HCT116 (cell line): ENCODE measurements around the gene CD99. TPM values are rescaled to one million over a fixed set of nuclear protein-coding genes. Genes with fewer than 3 reads are reported as not detected.

Source experiments
- ATAC-seq: fragments of 200-7000 bp; cut with Tn5 transposase; 2 replicates; pipeline ENCODE4 v1.9.1; 2020; ENCODE audit warnings: mild to moderate bottlenecking, moderate library complexity
- BruUV-seq: library from RNA; stranded (reverse); fragments of 400-500 nt; replicated peaks from 2 replicates; lab custom pipeline; 2021; lab: Mats Ljungman, UMichigan
- CTCF ChIA-PET: fragments of 300-600 bp; sonication (Branson Sonifier 250); formaldehyde crosslinking; loops from one replicate; lab custom pipeline; 2021; ENCODE audit warnings: antibody characterized with exemption; lab: Charles Lee
- POLR2A ChIA-PET: fragments of 300-600, 350-600 bp; sonication (Branson Sonifier 250); formaldehyde crosslinking; loops from one replicate; lab custom pipeline; 2021; ENCODE audit warnings: antibody characterized with exemption; lab: Charles Lee
- RAD21 ChIA-PET, 2 experiments: fragments of 300-600 bp; sonication (Branson Sonifier 250); formaldehyde crosslinking; loops; one replicate each; lab custom pipeline; 2023; ENCODE audit warnings: low total read pairs in 2 of 2; ENCODE audit not compliant: uncharacterized antibody in 2 of 2, unreplicated experiment in 2 of 2, low non-redundant PET in 1 of 2; lab: Charles Lee
- DNase-seq: peaks from one replicate; pipeline ENCODE4 v3.0.0-alpha.2; 2010; ENCODE audit warnings: low read depth, low spot score
- H2AFZ ChIP-seq: fragments of 200-600 bp; shearing (Covaris generic), sonication (generic); 2 replicates; pipeline ENCODE4 v1.6.1; 2017; ENCODE audit warnings: low read depth, mixed run types, mixed read lengths, antibody characterized with exemption, low read length; ENCODE audit not compliant: poor library complexity, severe bottlenecking
- H3K27ac ChIP-seq: 2 replicates; pipeline ENCODE4 v1.5.1; 2012; ENCODE audit warnings: low read depth, low read length
- H3K27me3 ChIP-seq: fragments of 200-600 bp; sonication (generic); 2 replicates; pipeline ENCODE4 v1.6.1; 2016; ENCODE audit warnings: mixed run types, low read length, mixed read lengths; ENCODE audit not compliant: insufficient read depth
- H3K36me3 ChIP-seq, 2 experiments: fragments of 200-500 bp in 1 of 2; fragments of 200-600 bp in 1 of 2; sonication (Bioruptor generic) in 1 of 2; sonication (generic) in 1 of 2; 2 replicates each; pipeline versions ENCODE4 v1.5.1 to v1.6.1; 2014 to 2016; ENCODE audit warnings: low read length in 2 of 2, inconsistent platforms in 1 of 2, mixed read lengths in 1 of 2, mixed run types in 1 of 2; ENCODE audit not compliant: insufficient read depth in 2 of 2, control insufficient read depth in 1 of 2
- H3K4me1 ChIP-seq, 2 experiments: fragments of 200-600 bp in 1 of 2; sonication (generic) in 1 of 2; 2 replicates each; pipeline versions ENCODE4 v1.5.1 to v1.6.1; 2012 to 2017; ENCODE audit warnings: low read length in 2 of 2, inconsistent platforms in 1 of 2, mild to moderate bottlenecking in 1 of 2, mixed read lengths in 1 of 2, mixed run types in 1 of 2, moderate library complexity in 1 of 2; ENCODE audit not compliant: insufficient read depth in 2 of 2, control insufficient read depth in 1 of 2
- H3K4me2 ChIP-seq: fragments of 200-600 bp; sonication (generic); 2 replicates; pipeline ENCODE4 v1.6.1; 2017; ENCODE audit warnings: mixed run types, low read length, mixed read lengths
- H3K4me3 ChIP-seq, 2 experiments: fragments of 200-600 bp in 1 of 2; sonication (generic) in 1 of 2; replicated peaks in 1 of 2; 2 replicates each; pipeline ENCODE4 v1.5.1; 2011 to 2016; ENCODE audit warnings: low read length in 2 of 2, control low read depth in 1 of 2, low read depth in 1 of 2, mild to moderate bottlenecking in 1 of 2, mixed read lengths in 1 of 2, mixed run types in 1 of 2
- H3K79me2 ChIP-seq: fragments of 200-600 bp; sonication (generic); 2 replicates; pipeline ENCODE4 v1.6.1; 2017; ENCODE audit warnings: mild to moderate bottlenecking, mixed run types, low read length, moderate library complexity, mixed read lengths; ENCODE audit not compliant: insufficient read depth
- H3K9ac ChIP-seq: fragments of 200-600 bp; sonication (generic); 2 replicates; pipeline ENCODE4 v1.6.1; 2016; ENCODE audit warnings: low read length, mixed read lengths
- H3K9me2 ChIP-seq: fragments of 200-600 bp; sonication (generic), shearing (Covaris generic); 2 replicates; pipeline ENCODE4 v1.6.1; 2017; ENCODE audit warnings: mixed run types, mild to moderate bottlenecking, moderate library complexity; ENCODE audit not compliant: insufficient read depth
- H3K9me3 ChIP-seq, 2 experiments: fragments of 200-500 bp in 1 of 2; fragments of 200-600 bp in 1 of 2; sonication (Bioruptor generic) in 1 of 2; sonication (generic) in 1 of 2; 2 replicates each; pipeline ENCODE4 v1.6.1; 2014 to 2017; ENCODE audit warnings: low read length in 2 of 2, mixed read lengths in 2 of 2, inconsistent platforms in 1 of 2, low read depth in 1 of 2, mild to moderate bottlenecking in 1 of 2, mixed run types in 1 of 2, moderate library complexity in 1 of 2; ENCODE audit not compliant: control insufficient read depth in 1 of 2, insufficient read depth in 1 of 2
- H4K20me1 ChIP-seq: fragments of 200-600 bp; sonication (generic), shearing (Covaris generic); 2 replicates; pipeline ENCODE4 v1.6.1; 2017; ENCODE audit warnings: mixed run types, mild to moderate bottlenecking, moderate library complexity; ENCODE audit not compliant: insufficient read depth
- EGR1 ChIP-seq: IDR thresholded peaks from 2 replicates; pipeline ENCODE4 v1.6.1; 2012; ENCODE audit warnings: low read depth
- FOSL1 ChIP-seq: IDR thresholded peaks from 2 replicates; pipeline ENCODE4 v1.6.1; 2012; ENCODE audit warnings: low read depth
- RAD21 ChIP-seq: IDR thresholded peaks from 2 replicates; pipeline ENCODE4 v1.6.1; 2012; ENCODE audit warnings: low read depth, mild to moderate bottlenecking
- SP1 ChIP-seq: IDR thresholded peaks from 2 replicates; pipeline ENCODE4 v1.6.1; 2012; ENCODE audit warnings: low read depth
- SRF ChIP-seq: IDR thresholded peaks from 2 replicates; pipeline ENCODE4 v1.6.1; 2012; ENCODE audit warnings: low read depth
- ZFX ChIP-seq: fragments of 450-650 bp; IDR thresholded peaks from 2 replicates; pipeline ENCODE4 v1.6.1; 2017
- intact Hi-C: fragments of 100-400 bp; cut with micrococcal nuclease; formaldehyde crosslinking; loops from 2 replicates; pipeline ENCODE4 v1.10.0; 2022
- total RNA-seq: library from RNA; stranded (reverse); gene quantifications from one replicate; pipeline ENCODE4 v1.2.1, GENCODE V29; 2021; ENCODE audit not compliant: unreplicated experiment
- TF ChIP-seq, protein P1 (sequence below): IDR thresholded peaks from 2 replicates; pipeline ENCODE4 v1.6.1; 2012

Gene CD99
- total RNA-seq, 1 experiment from 2014 or later, result 59.6 TPM

DNA sequence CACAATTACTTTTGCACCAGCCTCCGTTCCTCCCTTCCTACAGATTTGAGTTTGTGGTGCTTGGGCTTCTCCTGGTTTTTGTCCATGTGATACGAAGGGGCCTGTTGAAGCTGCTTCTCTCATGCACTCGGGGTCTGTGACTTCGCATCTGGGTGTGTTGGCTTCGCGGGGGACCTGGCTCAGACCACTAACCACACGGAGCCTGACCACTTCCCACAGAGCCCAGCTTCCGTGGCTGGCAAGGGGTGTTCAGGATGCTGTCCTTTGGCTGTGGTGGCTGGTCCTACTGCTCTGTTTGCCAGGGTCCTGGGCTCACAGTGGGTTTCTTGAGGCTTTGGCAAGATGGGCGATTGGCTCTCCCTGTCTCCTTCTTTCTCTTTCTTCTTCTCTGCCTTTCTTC lies 41.0 kb downstream of the CD99 start:
- TF ChIP-seq SRF, result no peak
- no peaks in the 10 kb centered on the region for H3K4me1 ChIP-seq
- no peak overlapping the region for H3K27ac ChIP-seq
- ChIA-PET CTCF (no interaction called here), RAD21 (no interaction called here), POLR2A (no interaction called here)
- ATAC-seq (no peak), DNase-seq (no peak)
- H3K79me2 ChIP-seq, result no peaks in the 10 kb centered on the region
- no peaks in the 10 kb centered on the region for H3K27me3 ChIP-seq
- H4K20me1 ChIP-seq, result no peaks in the 10 kb centered on the region
- no peak overlapping the region for H3K4me3 ChIP-seq
- no peak overlapping the region for H3K4me2 ChIP-seq
- intact Hi-C loops, result no loop called here
- BruUV-seq, result no TSS peak
- H3K9me2 ChIP-seq, result no peaks in the 10 kb centered on the region
- peaks cover 0 to 6% of the 10 kb centered on the region in 2 experiments; a peak in 2 of 4 replicates for H3K36me3 ChIP-seq
- H2AFZ ChIP-seq, result no peak overlapping the region
- no peaks in the 10 kb centered on the region for H3K9me3 ChIP-seq
- H3K9ac ChIP-seq, result no peak overlapping the region

DNA sequence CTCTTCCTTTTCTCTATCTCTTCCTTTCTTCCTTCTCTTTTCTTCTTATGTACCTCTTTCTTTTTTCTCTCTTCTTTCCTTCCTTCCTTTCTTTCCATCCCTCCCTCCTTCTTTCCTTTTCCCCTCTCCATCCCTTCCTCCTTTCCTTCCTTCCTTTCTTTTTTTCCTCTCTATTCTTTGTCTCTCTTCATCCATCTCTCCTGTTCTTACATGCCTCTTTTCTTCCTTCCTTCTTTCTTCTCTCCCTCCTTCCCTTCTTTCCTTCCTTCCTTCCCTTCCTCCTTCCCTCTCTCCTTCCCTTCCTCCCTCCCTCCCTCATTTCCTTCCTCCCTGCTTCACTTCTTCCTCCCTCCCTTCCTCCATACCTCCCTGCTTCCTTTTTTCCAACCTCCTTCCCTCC lies 41.6 kb downstream of the CD99 start:
- ChIA-PET POLR2A (no interaction called here), CTCF (no interaction called here)
- no TSS peak for BruUV-seq

More for the DNA sequence above, 41.6 kb downstream of the CD99 start:
- no peak overlapping the region for H3K27ac ChIP-seq
- H4K20me1 ChIP-seq, result no peaks in the 10 kb centered on the region
- RAD21 ChIA-PET, result no interaction called here
- TF ChIP-seq RAD21 (no peak), ZFX (no peak), FOSL1 (no peak), SP1 (no peak), EGR1 (no peak)
- TF ChIP-seq, protein P1, sequence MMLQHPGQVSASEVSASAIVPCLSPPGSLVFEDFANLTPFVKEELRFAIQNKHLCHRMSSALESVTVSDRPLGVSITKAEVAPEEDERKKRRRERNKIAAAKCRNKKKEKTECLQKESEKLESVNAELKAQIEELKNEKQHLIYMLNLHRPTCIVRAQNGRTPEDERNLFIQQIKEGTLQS, result no peak
- TF ChIP-seq, all 23 proteins: peak for 0
- Histone ChIP-seq H3K36me3 (peaks cover 0 to 6% of the 10 kb centered on the region in 2 experiments; a peak in 2 of 4 replicates), H3K4me3 (no peak overlapping the region), H3K9me3 (no peaks in the 10 kb centered on the region), H3K9me2 (no peaks in the 10 kb centered on the region), H3K4me2 (no peak overlapping the region), H3K4me1 (no peaks in the 10 kb centered on the region), H3K27me3 (no peaks in the 10 kb centered on the region), H2AFZ (no peak overlapping the region), H3K9ac (no peak overlapping the region), H3K79me2 (no peaks in the 10 kb centered on the region)
- no peak for ATAC-seq
- intact Hi-C loops, result no loop called here
- no peak for DNase-seq
